Stomach (tissue), 9 donors: ENCODE results near the gene DGCR2. TPM values are rescaled to one million over a fixed set of nuclear protein-coding genes. Genes with fewer than 3 reads are reported as not detected.
"Not testable (repeated sequence)": the region's sequence is repeated elsewhere in the genome, so short reads cannot be mapped to it uniquely, and the experiment has no call there.

Experiments used
- DNase-seq, 2 donors: peaks; one replicate each; pipeline versions ENCODE4 v3.0.0 to v3.0.0-alpha.2; 2013 to 2019
- H3K27ac ChIP-seq, 5 donors: fragments of 200-600 bp in 4 of 5; sonication (generic) in 4 of 5; one replicate each; pipeline ENCODE4 v1.5.1; 2013 to 2019; ENCODE audit warnings: mild to moderate bottlenecking in 1 of 5, moderate library complexity in 1 of 5
- H3K27me3 ChIP-seq, 3 donors: fragments of 200-600 bp; sonication (generic); one replicate each; pipeline ENCODE4 v1.5.1; 2017 to 2019; ENCODE audit warnings: mixed run types in 1 of 3
- H3K36me3 ChIP-seq, 4 donors: fragments of 200-600 bp; sonication (generic); 1 replicate in 3 of 4; 2 replicates in 1 of 4; pipeline ENCODE4 v1.5.1; 2016 to 2019
- H3K4me1 ChIP-seq, 4 donors: fragments of 200-600 bp; sonication (generic); one replicate each; pipeline ENCODE4 v1.5.1; 2016 to 2019
- H3K4me3 ChIP-seq, 4 donors: fragments of 200-600 bp; sonication (generic) in 3 of 4; one replicate each; pipeline ENCODE4 v1.5.1; 2016 to 2019; ENCODE audit warnings: mild to moderate bottlenecking in 1 of 4
- H3K9me3 ChIP-seq, 4 donors: fragments of 200-600 bp; sonication (generic); one replicate each; pipeline ENCODE4 v1.5.1; 2016 to 2019
- CTCF ChIP-seq, 7 experiments: fragments of 450-650 bp in 4 of 7; fragments of 200-600 bp in 3 of 7; sonication (generic) in 3 of 7; IDR thresholded peaks; one replicate each; pipeline ENCODE4 v1.5.1; 2016 to 2019; ENCODE audit warnings: antibody characterized with exemption in 7 of 7, control low read depth in 2 of 7, mild to moderate bottlenecking in 1 of 7
- EP300 ChIP-seq: sonication (generic); formaldehyde crosslinking; IDR thresholded peaks from one replicate; pipeline ENCODE4 v1.6.1; 2017; ENCODE audit warnings: antibody characterized with exemption
- POLR2A ChIP-seq, 4 donors: fragments of 450-650 bp; IDR thresholded peaks; one replicate each; pipeline ENCODE4 v1.6.1; 2016; ENCODE audit warnings: antibody characterized with exemption in 4 of 4, control low read depth in 2 of 4, mild to moderate bottlenecking in 1 of 4, moderate library complexity in 1 of 4
- POLR2AphosphoS5 ChIP-seq, 3 donors: sonication (generic); formaldehyde crosslinking; IDR thresholded peaks; one replicate each; pipeline ENCODE4 v1.6.1; 2016; ENCODE audit warnings: antibody characterized with exemption in 3 of 3
- WGBS, 5 donors: extraction: QIAGEN DNeasy Blood & Tissue Kit in 3 of 5; methylation state at CpG; one replicate each; pipeline versions ENCODE4 v1.1.5 to v1.1.7; 2013 to 2018; 5-methylcytosine and 5-hydroxymethylcytosine counted together
- intact Hi-C: fragments of 100-400 bp; cut with DNase I; formaldehyde crosslinking; loops from one replicate; pipeline ENCODE4 v1.15.1; 2023; ENCODE audit warnings: low total_unique reads
- polyA plus RNA-seq, 3 donors: library from polyadenylated mRNA; stranded (reverse); fragments of 200-250 nt; gene quantifications; one replicate each; pipeline ENCODE4 v1.2.3, GENCODE V29; 2013
- total RNA-seq, 5 donors: library from RNA; depleted of rRNA; stranded (reverse); fragments of >200 nt; gene quantifications; one replicate each; pipeline versions ENCODE4 v1.1.0 to v1.2.3, GENCODE V29; 2014 to 2016
- donor health status: healthy with polysubstance abuse.
- donor health status: Bipolar disorder and iron deficiency.
- donor health status: healthy.

Gene DGCR2
- total and polyA plus RNA-seq, 8 donors = 5.0 to 75.3 (median 35.6) TPM

GRCh38 chr22:19079691-19080090 is 42.5 kb downstream of the DGCR2 start:
- Histone ChIP-seq H3K27me3 (no peaks in the 10 kb centered on the region), H3K4me3 (no peak overlapping the region), H3K9me3 (no peaks in the 10 kb centered on the region), H3K27ac (no peak overlapping the region), H3K36me3 (peaks cover 5 to 41% (median 31%) of the 10 kb centered on the region in 4 donors), H3K4me1 (peaks cover 0 to 10% (median 4%) of the 10 kb centered on the region in 4 donors)
- intact Hi-C loops = no loop called here
- no peak for DNase-seq
- WGBS, 5 donors = 77 to 93% (median 89%) methylated on average over 3 to 4 of the region's 4 CpGs
- TF ChIP-seq EP300 = no peak
- no peak for TF ChIP-seq POLR2AphosphoS5 (IDR thresholded peaks at IDR 0.05)
- no peak for TF ChIP-seq POLR2A (IDR thresholded peaks at IDR 0.05)
- TF ChIP-seq CTCF (IDR thresholded peaks at IDR 0.05) = no peak

GRCh38 chr22:19075404-19075803 is 46.8 kb downstream of the DGCR2 start:
- Histone ChIP-seq H3K4me3 (no peak overlapping the region), H3K27me3 (no peaks in the 10 kb centered on the region), H3K27ac (no peak overlapping the region), H3K4me1 (peaks cover 3 to 14% (median 9%) of the 10 kb centered on the region in 4 donors), H3K9me3 (no peaks in the 10 kb centered on the region), H3K36me3 (peaks cover 7 to 36% (median 27%) of the 10 kb centered on the region in 4 donors)
- no peak for DNase-seq
- 56 to 97% (median 91%) methylated on average over 1 of the region's 1 CpG for WGBS, 5 donors
- intact Hi-C loops = no loop called here
- TF ChIP-seq CTCF (IDR thresholded peaks at IDR 0.05) (no peak), POLR2A (IDR thresholded peaks at IDR 0.05) (no peak), POLR2AphosphoS5 (IDR thresholded peaks at IDR 0.05) (no peak), EP300 (no peak)

GRCh38 chr22:19072853-19073252 is 49.4 kb downstream of the DGCR2 start:
- H3K9me3 ChIP-seq, H3K27me3 ChIP-seq, H3K4me3 ChIP-seq, H3K27ac ChIP-seq, DNase-seq, intact Hi-C loops: not testable (repeated sequence)
- Histone ChIP-seq H3K4me1 (peaks cover 3 to 14% (median 9%) of the 10 kb centered on the region in 4 donors), H3K36me3 (peaks cover 11 to 43% (median 37%) of the 10 kb centered on the region in 4 donors)

- no peak for DNase-seq
- 64 to 94% (median 79%) methylated on average over 5 of the region's 5 CpGs for WGBS, 5 donors
- peaks cover 0 to 14% (median 1%) of the 10 kb centered on the region in 4 donors for H3K4me1 ChIP-seq
- no peak overlapping the region for H3K4me3 ChIP-seq
- H3K9me3 ChIP-seq = no peaks in the 10 kb centered on the region
- H3K27me3 ChIP-seq = no peaks in the 10 kb centered on the region
- H3K36me3 ChIP-seq = peaks cover 29 to 66% (median 60%) of the 10 kb centered on the region in 4 donors
- TF ChIP-seq POLR2AphosphoS5 (IDR thresholded peaks at IDR 0.05) (no peak), POLR2A (IDR thresholded peaks at IDR 0.05) (no peak)
- intact Hi-C loops = no loop called here
- no peak overlapping the region for H3K27ac ChIP-seq
Observed at GRCh38 chr22:19070397-19071169, 51.6 kb downstream of the DGCR2 start.

- intact Hi-C loops = no loop called here
- 89 to 99% (median 98%) methylated on average over 3 of the region's 3 CpGs for WGBS, 5 donors
- no peaks in the 10 kb centered on the region for H3K27me3 ChIP-seq
- H3K27ac ChIP-seq = no peak overlapping the region
- H3K9me3 ChIP-seq = no peaks in the 10 kb centered on the region
- TF ChIP-seq POLR2AphosphoS5 (IDR thresholded peaks at IDR 0.05) = no peak
- TF ChIP-seq CTCF (IDR thresholded peaks at IDR 0.05) = no peak
- TF ChIP-seq POLR2A (IDR thresholded peaks at IDR 0.05) = no peak
- TF ChIP-seq EP300 = no peak
- H3K4me3 ChIP-seq = no peak overlapping the region
- H3K4me1 ChIP-seq = peaks cover 0 to 14% (median 2%) of the 10 kb centered on the region in 4 donors
- H3K36me3 ChIP-seq = peaks cover 39 to 76% (median 70%) of the 10 kb centered on the region in 4 donors
- DNase-seq = no peak
Observed at GRCh38 chr22:19069451-19069850, 52.8 kb downstream of the DGCR2 start.
